HL-60 (cell line): ENCODE results near the gene OLFML2B.

ENCODE experiments used
- DNase-seq, 2 experiments: peaks; one replicate each; pipeline ENCODE4 v3.0.0-alpha.2; 2010 to 2020; ENCODE audit warnings: low read depth in 1 of 2, low spot score in 1 of 2
- H3K27ac ChIP-seq: fragments of 250-450 bp; sonication (Bioruptor Pico); replicated peaks from 2 replicates; pipeline ENCODE4 v1.5.1; 2020; ENCODE audit warnings: mild to moderate bottlenecking, moderate library complexity
- H3K27me3 ChIP-seq: fragments of 250-450 bp; sonication (Bioruptor Pico); 2 replicates; pipeline ENCODE4 v1.5.1; 2021; ENCODE audit warnings: mild to moderate bottlenecking, moderate library complexity; ENCODE audit not compliant: insufficient read depth, poor library complexity, severe bottlenecking
- H3K4me3 ChIP-seq: replicated peaks from 2 replicates; pipeline ENCODE4 v1.5.1; 2011; ENCODE audit warnings: mild to moderate bottlenecking, control low read depth, low read length; ENCODE audit not compliant: insufficient read depth
- CTCF ChIP-seq: IDR thresholded peaks from one replicate; pipeline ENCODE4 v1.5.1; 2011; ENCODE audit warnings: low read length, control low read depth, inconsistent platforms; ENCODE audit not compliant: insufficient read depth
- GABPA ChIP-seq: IDR thresholded peaks from 2 replicates; pipeline ENCODE4 v1.6.1; 2012; ENCODE audit warnings: low read depth
- POLR2AphosphoS5 ChIP-seq: IDR thresholded peaks from 2 replicates; pipeline ENCODE4 v1.6.1; 2012; ENCODE audit warnings: low read depth
- SPI1 ChIP-seq: IDR thresholded peaks from 2 replicates; pipeline ENCODE4 v1.6.1; 2012; ENCODE audit warnings: low read depth, mild to moderate bottlenecking, borderline replicate concordance
- TF ChIP-seq, protein P1 (sequence below): IDR thresholded peaks from 2 replicates; pipeline ENCODE4 v1.6.1; 2012; ENCODE audit warnings: low read depth; ENCODE audit not compliant: insufficient replicate concordance

The OLFML2B gene

GRCh38 chr1:162009501-162010174 is 14.0 kb downstream of the OLFML2B start:
- no peak overlapping the region for H3K4me3 ChIP-seq
- H3K27me3 ChIP-seq, result no peaks in the 10 kb centered on the region
- no peak for DNase-seq
- no peak overlapping the region for H3K27ac ChIP-seq
- TF ChIP-seq, protein P1, sequence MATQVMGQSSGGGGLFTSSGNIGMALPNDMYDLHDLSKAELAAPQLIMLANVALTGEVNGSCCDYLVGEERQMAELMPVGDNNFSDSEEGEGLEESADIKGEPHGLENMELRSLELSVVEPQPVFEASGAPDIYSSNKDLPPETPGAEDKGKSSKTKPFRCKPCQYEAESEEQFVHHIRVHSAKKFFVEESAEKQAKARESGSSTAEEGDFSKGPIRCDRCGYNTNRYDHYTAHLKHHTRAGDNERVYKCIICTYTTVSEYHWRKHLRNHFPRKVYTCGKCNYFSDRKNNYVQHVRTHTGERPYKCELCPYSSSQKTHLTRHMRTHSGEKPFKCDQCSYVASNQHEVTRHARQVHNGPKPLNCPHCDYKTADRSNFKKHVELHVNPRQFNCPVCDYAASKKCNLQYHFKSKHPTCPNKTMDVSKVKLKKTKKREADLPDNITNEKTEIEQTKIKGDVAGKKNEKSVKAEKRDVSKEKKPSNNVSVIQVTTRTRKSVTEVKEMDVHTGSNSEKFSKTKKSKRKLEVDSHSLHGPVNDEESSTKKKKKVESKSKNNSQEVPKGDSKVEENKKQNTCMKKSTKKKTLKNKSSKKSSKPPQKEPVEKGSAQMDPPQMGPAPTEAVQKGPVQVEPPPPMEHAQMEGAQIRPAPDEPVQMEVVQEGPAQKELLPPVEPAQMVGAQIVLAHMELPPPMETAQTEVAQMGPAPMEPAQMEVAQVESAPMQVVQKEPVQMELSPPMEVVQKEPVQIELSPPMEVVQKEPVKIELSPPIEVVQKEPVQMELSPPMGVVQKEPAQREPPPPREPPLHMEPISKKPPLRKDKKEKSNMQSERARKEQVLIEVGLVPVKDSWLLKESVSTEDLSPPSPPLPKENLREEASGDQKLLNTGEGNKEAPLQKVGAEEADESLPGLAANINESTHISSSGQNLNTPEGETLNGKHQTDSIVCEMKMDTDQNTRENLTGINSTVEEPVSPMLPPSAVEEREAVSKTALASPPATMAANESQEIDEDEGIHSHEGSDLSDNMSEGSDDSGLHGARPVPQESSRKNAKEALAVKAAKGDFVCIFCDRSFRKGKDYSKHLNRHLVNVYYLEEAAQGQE, result no peak
- TF ChIP-seq SPI1 (no peak), GABPA (no peak)

- no peak overlapping the region for H3K27ac ChIP-seq
- no peak for DNase-seq
- no peak for TF ChIP-seq SPI1
- TF ChIP-seq CTCF, result no peak
- TF ChIP-seq POLR2AphosphoS5, result no peak
- TF ChIP-seq, protein P1, result no peak
- TF ChIP-seq GABPA, result no peak
- no peaks in the 10 kb centered on the region for H3K27me3 ChIP-seq
- no peak overlapping the region for H3K4me3 ChIP-seq
These were observed 14.9 kb downstream of the OLFML2B start for GRCh38 chr1:162008799-162009198.

DNA sequence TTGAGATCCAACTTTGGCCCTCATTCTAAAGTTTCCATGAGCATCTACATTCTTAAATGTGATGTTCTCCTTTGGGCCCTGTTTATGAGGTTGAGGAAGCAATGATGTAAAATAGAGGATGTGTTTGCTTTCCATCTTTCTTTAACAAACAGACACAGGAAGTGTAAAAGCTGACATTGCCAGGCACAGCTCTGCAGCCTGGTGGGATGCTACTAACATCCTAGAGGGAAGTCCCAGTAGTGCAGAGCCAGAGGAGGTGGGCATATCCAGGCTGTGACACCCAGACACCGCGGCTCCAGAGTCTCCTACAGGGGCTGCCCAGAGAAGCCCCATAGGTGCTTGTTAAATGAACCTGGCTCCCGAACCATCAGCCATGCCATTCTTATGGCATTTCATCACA is 16.2 kb downstream of the OLFML2B start:
- TF ChIP-seq SPI1 (no peak), POLR2AphosphoS5 (no peak), GABPA (no peak)
- TF ChIP-seq, protein P1, result no peak
- DNase-seq, result no peak
- no peak overlapping the region for H3K27ac ChIP-seq
- no peak overlapping the region for H3K4me3 ChIP-seq
- no peaks in the 10 kb centered on the region for H3K27me3 ChIP-seq

- no peak for TF ChIP-seq POLR2AphosphoS5
- no peak for TF ChIP-seq SPI1
- no peak for TF ChIP-seq CTCF
- no peak for TF ChIP-seq GABPA
- TF ChIP-seq, protein P1, result no peak
- Histone ChIP-seq H3K4me3 (no peak overlapping the region), H3K27ac (no peak overlapping the region), H3K27me3 (no peaks in the 10 kb centered on the region)
- no peak for DNase-seq
These were observed 17.6 kb downstream of the OLFML2B start for GRCh38 chr1:162006081-162006480.
